HEK293 (cell line): ENCODE measurements around the gene PCDHGC4.

ENCODE experiments used
- CTCF ChIA-PET: fragments of 350-600 bp; formaldehyde crosslinking; extraction: SDS; loops from one replicate; lab custom pipeline; 2021; ENCODE audit warnings: antibody characterized with exemption; lab: Yijun Ruan, JAX
- POLR2A ChIA-PET: fragments of 300-600 bp; formaldehyde crosslinking; extraction: SDS; loops from one replicate; lab custom pipeline; 2020; ENCODE audit warnings: antibody characterized with exemption, inconsistent platforms; lab: Yijun Ruan, JAX
- H3K27ac ChIP-seq: fragments of 200-500 bp; sonication (Bioruptor generic); 2 replicates; pipeline ENCODE4 v1.5.1; 2014; ENCODE audit warnings: low read depth, low read length, control low read depth, inconsistent platforms; ENCODE audit errors: extremely low read depth
- H3K36me3 ChIP-seq, 2 experiments: fragments of 200-500 bp in 1 of 2; sonication (Bioruptor generic) in 1 of 2; 1 replicate in 1 of 2; 2 replicates in 1 of 2; pipeline ENCODE4 v1.5.1; 2014 to 2017; ENCODE audit warnings: inconsistent platforms in 2 of 2, low read length in 2 of 2; ENCODE audit not compliant: control insufficient read depth in 2 of 2, insufficient read depth in 1 of 2
- H3K4me1 ChIP-seq: fragments of 200-500 bp; sonication (Bioruptor generic); 2 replicates; pipeline ENCODE4 v1.5.1; 2014; ENCODE audit warnings: mild to moderate bottlenecking, low read length, inconsistent platforms; ENCODE audit not compliant: control insufficient read depth, insufficient read depth
- H3K4me3 ChIP-seq: 2 replicates; pipeline ENCODE4 v1.5.1; 2011; ENCODE audit warnings: low read depth, mild to moderate bottlenecking, control low read depth, low read length, moderate library complexity
- H3K9me3 ChIP-seq: fragments of 200-500 bp; sonication (Bioruptor generic); 2 replicates; pipeline ENCODE4 v1.5.1; 2014; ENCODE audit warnings: low read depth, low read length, inconsistent platforms; ENCODE audit not compliant: control insufficient read depth, insufficient read depth
- ATF2 ChIP-seq: fragments of 450-650 bp; formaldehyde crosslinking; IDR thresholded peaks from 2 replicates; pipeline ENCODE4 v1.5.1; 2016; ENCODE audit warnings: missing biosample characterization, missing genetic modification characterization, low read depth
- OSR2 ChIP-seq: fragments of 450-650 bp; formaldehyde crosslinking; IDR thresholded peaks from 2 replicates; pipeline ENCODE4 v1.5.1; 2016; ENCODE audit warnings: missing biosample characterization, missing genetic modification characterization
- OVOL3 ChIP-seq: fragments of 450-650 bp; formaldehyde crosslinking; IDR thresholded peaks from 2 replicates; pipeline ENCODE4 v1.5.1; 2016; ENCODE audit warnings: missing biosample characterization, missing genetic modification characterization
- REPIN1 ChIP-seq: fragments of 450-650 bp; formaldehyde crosslinking; IDR thresholded peaks from 2 replicates; pipeline ENCODE4 v1.5.1; 2017; ENCODE audit warnings: missing biosample characterization, missing genetic modification characterization, low read depth
- REST ChIP-seq: fragments of 450-650 bp; formaldehyde crosslinking; IDR thresholded peaks from 2 replicates; pipeline ENCODE4 v1.5.1; 2016; ENCODE audit warnings: missing biosample characterization, missing genetic modification characterization
- TCF7L2 ChIP-seq: IDR thresholded peaks from 2 replicates; pipeline ENCODE4 v1.6.1; 2011; ENCODE audit warnings: low read depth, mild to moderate bottlenecking, inconsistent platforms, low read length, moderate library complexity, borderline replicate concordance
- TRIM28 ChIP-seq: IDR thresholded peaks from 2 replicates; pipeline ENCODE4 v1.6.1; 2011; ENCODE audit warnings: low read length, control low read depth, borderline replicate concordance
- ZBTB17 ChIP-seq: fragments of 450-650 bp; formaldehyde crosslinking; IDR thresholded peaks from 2 replicates; pipeline ENCODE4 v1.5.1; 2016; ENCODE audit warnings: missing biosample characterization, missing genetic modification characterization
- ZBTB21 ChIP-seq: fragments of 450-650 bp; formaldehyde crosslinking; IDR thresholded peaks from 2 replicates; pipeline ENCODE4 v1.5.1; 2017; ENCODE audit warnings: missing biosample characterization, missing genetic modification characterization
- ZFP3 ChIP-seq: fragments of 450-650 bp; formaldehyde crosslinking; IDR thresholded peaks from 2 replicates; pipeline ENCODE4 v1.5.1; 2016; ENCODE audit warnings: low read depth, missing biosample characterization, missing genetic modification characterization
- ZNF169 ChIP-seq: fragments of 450-650 bp; formaldehyde crosslinking; IDR thresholded peaks from 2 replicates; pipeline ENCODE4 v1.5.1; 2016; ENCODE audit warnings: missing biosample characterization, missing genetic modification characterization
- ZNF202 ChIP-seq: fragments of 450-650 bp; formaldehyde crosslinking; IDR thresholded peaks from 2 replicates; pipeline ENCODE4 v1.5.1; 2016; ENCODE audit warnings: missing biosample characterization, missing genetic modification characterization, borderline replicate concordance
- ZNF239 ChIP-seq: fragments of 450-650 bp; formaldehyde crosslinking; IDR thresholded peaks from 2 replicates; pipeline ENCODE4 v1.5.1; 2016; ENCODE audit warnings: missing biosample characterization, missing genetic modification characterization
- ZNF274 ChIP-seq, 2 experiments: fragments of 200-500 bp in 1 of 2; fragments of 450-650 bp in 1 of 2; sonication (Bioruptor generic) in 1 of 2; formaldehyde crosslinking in 1 of 2; IDR thresholded peaks; 2 replicates each; pipeline versions ENCODE4 v1.5.1 to v1.6.1; 2014 to 2016; ENCODE audit warnings: borderline replicate concordance in 1 of 2, inconsistent platforms in 1 of 2, low read length in 1 of 2, missing biosample characterization in 1 of 2, missing genetic modification characterization in 1 of 2
- ZNF302 ChIP-seq: fragments of 450-650 bp; formaldehyde crosslinking; IDR thresholded peaks from 2 replicates; pipeline ENCODE4 v1.5.1; 2016; ENCODE audit warnings: missing biosample characterization, missing genetic modification characterization, low read depth
- ZNF335 ChIP-seq: fragments of 450-650 bp; formaldehyde crosslinking; conservative IDR thresholded peaks from 2 replicates; pipeline ENCODE4 v1.5.1; 2016; ENCODE audit warnings: missing biosample characterization, missing genetic modification characterization
- ZNF354C ChIP-seq: fragments of 450-650 bp; formaldehyde crosslinking; IDR thresholded peaks from 2 replicates; pipeline ENCODE4 v1.5.1; 2016; ENCODE audit warnings: missing biosample characterization, missing genetic modification characterization, low read depth, borderline replicate concordance
- ZNF426 ChIP-seq: fragments of 450-650 bp; formaldehyde crosslinking; IDR thresholded peaks from 2 replicates; pipeline ENCODE4 v1.5.1; 2017; ENCODE audit warnings: missing biosample characterization, missing genetic modification characterization, mild to moderate bottlenecking, inconsistent platforms, moderate library complexity
- ZNF600 ChIP-seq: fragments of 450-650 bp; formaldehyde crosslinking; IDR thresholded peaks from 2 replicates; pipeline ENCODE4 v1.5.1; 2016; ENCODE audit warnings: missing biosample characterization, missing genetic modification characterization
- ZNF623 ChIP-seq: fragments of 450-650 bp; formaldehyde crosslinking; IDR thresholded peaks from 2 replicates; pipeline ENCODE4 v1.5.1; 2016; ENCODE audit warnings: missing biosample characterization, missing genetic modification characterization
- ZNF660 ChIP-seq: fragments of 450-650 bp; IDR thresholded peaks from 2 replicates; pipeline ENCODE4 v1.5.1; 2018; ENCODE audit warnings: missing biosample characterization, mild to moderate bottlenecking, missing genetic modification characterization
- ZNF747 ChIP-seq: fragments of 450-650 bp; formaldehyde crosslinking; IDR thresholded peaks from 2 replicates; pipeline ENCODE4 v1.5.1; 2016; ENCODE audit warnings: missing biosample characterization, missing genetic modification characterization
- ZNF792 ChIP-seq: fragments of 450-650 bp; formaldehyde crosslinking; IDR thresholded peaks from 2 replicates; pipeline ENCODE4 v1.5.1; 2016; ENCODE audit warnings: missing biosample characterization, missing genetic modification characterization
- ZNF843 ChIP-seq: fragments of 450-650 bp; formaldehyde crosslinking; IDR thresholded peaks from 2 replicates; pipeline ENCODE4 v1.5.1; 2016; ENCODE audit warnings: missing biosample characterization, missing genetic modification characterization
- TF ChIP-seq, protein P1 (sequence below): fragments of 450-650 bp; formaldehyde crosslinking; IDR thresholded peaks from 2 replicates; pipeline ENCODE4 v1.5.1; 2016; ENCODE audit warnings: missing biosample characterization, missing genetic modification characterization
- TF ChIP-seq, protein P2 (sequence below): fragments of 450-650 bp; formaldehyde crosslinking; IDR thresholded peaks from 2 replicates; pipeline ENCODE4 v1.5.1; 2016; ENCODE audit warnings: missing biosample characterization, missing genetic modification characterization

Gene PCDHGC4

DNA sequence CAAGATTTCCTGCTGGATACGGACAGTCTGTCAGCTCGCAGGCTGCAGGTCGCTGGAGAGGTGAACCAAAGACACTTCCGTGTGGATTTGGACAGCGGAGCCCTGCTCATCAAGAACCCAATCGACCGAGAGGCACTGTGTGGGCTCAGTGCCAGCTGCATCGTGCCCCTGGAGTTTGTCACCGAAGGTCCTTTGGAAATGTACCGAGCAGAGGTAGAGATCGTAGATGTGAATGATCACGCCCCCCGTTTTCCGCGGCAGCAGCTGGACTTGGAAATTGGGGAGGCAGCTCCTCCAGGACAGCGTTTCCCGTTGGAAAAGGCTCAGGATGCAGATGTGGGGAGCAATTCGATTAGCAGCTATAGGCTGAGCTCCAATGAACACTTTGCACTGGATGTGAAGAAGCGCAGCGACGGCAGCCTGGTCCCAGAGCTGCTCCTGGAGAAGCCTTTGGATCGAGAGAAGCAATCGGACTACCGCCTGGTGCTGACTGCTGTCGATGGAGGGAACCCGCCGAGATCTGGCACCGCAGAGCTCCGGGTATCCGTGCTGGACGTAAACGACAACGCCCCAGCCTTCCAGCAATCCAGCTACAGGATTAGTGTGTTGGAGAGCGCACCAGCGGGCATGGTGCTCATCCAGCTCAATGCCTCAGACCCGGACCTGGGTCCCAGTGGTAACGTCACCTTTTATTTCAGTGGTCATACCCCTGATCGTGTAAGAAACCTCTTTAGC lies 658 bp downstream of the PCDHGC4 start:
- ChIA-PET POLR2A (interaction anchor here (1.2 kb wide), 1 partner anchor 9 kb away, joined by 11 read pairs; the partner anchor contains the start of gene PCDHGC3), CTCF (interaction anchor here (0.6 to 6.7 kb wide), 7 partner anchors 27 to 1115 kb away, joined by 3 to 47 read pairs (median 4); partner anchors contain the start of gene PCDHGA11)
- Histone ChIP-seq H3K9me3 (no peaks in the 10 kb centered on the region), H3K4me3 (peak overlapping the region; percentile 40), H3K36me3 (no peaks in the 10 kb centered on the region), H3K27ac (no peak overlapping the region), H3K4me1 (peaks cover 9% of the 10 kb centered on the region)
- TF ChIP-seq ZNF169 (tag by site-specific recombination) (no peak), TRIM28 (no peak), REST (no peak), ZNF600 (no peak), ZNF747 (tag by site-specific recombination) (no peak), ZBTB21 (tag by site-specific recombination) (no peak), ZNF274 (IDR thresholded peaks at IDR 0.05; ENCODE audit: low read length) (no peak), ZNF274 (tag by site-specific recombination; IDR thresholded peaks at IDR 0.05; ENCODE audit: borderline replicate concordance) (no peak), TCF7L2 (no peak), ZNF239 (tag by site-specific recombination) (no peak), ZNF426 (tag by site-specific recombination) (no peak), REPIN1 (tag by site-specific recombination) (no peak), ZBTB17 (tag by site-specific recombination) (no peak), ZNF623 (tag by site-specific recombination) (no peak), ZNF302 (tag by site-specific recombination) (no peak), ZFP3 (no peak), OVOL3 (tag by site-specific recombination) (no peak), ZNF843 (no peak)
- TF ChIP-seq, protein P1, sequence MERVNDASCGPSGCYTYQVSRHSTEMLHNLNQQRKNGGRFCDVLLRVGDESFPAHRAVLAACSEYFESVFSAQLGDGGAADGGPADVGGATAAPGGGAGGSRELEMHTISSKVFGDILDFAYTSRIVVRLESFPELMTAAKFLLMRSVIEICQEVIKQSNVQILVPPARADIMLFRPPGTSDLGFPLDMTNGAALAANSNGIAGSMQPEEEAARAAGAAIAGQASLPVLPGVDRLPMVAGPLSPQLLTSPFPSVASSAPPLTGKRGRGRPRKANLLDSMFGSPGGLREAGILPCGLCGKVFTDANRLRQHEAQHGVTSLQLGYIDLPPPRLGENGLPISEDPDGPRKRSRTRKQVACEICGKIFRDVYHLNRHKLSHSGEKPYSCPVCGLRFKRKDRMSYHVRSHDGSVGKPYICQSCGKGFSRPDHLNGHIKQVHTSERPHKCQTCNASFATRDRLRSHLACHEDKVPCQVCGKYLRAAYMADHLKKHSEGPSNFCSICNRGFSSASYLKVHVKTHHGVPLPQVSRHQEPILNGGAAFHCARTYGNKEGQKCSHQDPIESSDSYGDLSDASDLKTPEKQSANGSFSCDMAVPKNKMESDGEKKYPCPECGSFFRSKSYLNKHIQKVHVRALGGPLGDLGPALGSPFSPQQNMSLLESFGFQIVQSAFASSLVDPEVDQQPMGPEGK (tag by site-specific recombination) = no peak

GRCh38 chr5:141486091-141486490 lies 1.3 kb downstream of the PCDHGC4 start:
- POLR2A ChIA-PET = interaction anchor here (1.0 to 1.2 kb wide), 2 partner anchors 10 to 89 kb away, joined by 3 to 11 read pairs; partner anchors contain the start of genes PCDHGB5 and PCDHGC3
- Histone ChIP-seq H3K9me3 (no peaks in the 10 kb centered on the region), H3K36me3 (no peaks in the 10 kb centered on the region), H3K4me1 (peaks cover 9% of the 10 kb centered on the region), H3K27ac (no peak overlapping the region), H3K4me3 (no peak overlapping the region)
- CTCF ChIA-PET = interaction anchor here (0.5 to 6.7 kb wide), 9 partner anchors 13 to 255 kb away, joined by 3 to 47 read pairs (median 4); partner anchors contain the start of genes PCDHGA11 and PCDHGA12
- no peak for TF ChIP-seq OSR2 (tag by site-specific recombination)
- no peak for TF ChIP-seq ZNF335
- no peak for TF ChIP-seq TRIM28
- TF ChIP-seq, protein P2, sequence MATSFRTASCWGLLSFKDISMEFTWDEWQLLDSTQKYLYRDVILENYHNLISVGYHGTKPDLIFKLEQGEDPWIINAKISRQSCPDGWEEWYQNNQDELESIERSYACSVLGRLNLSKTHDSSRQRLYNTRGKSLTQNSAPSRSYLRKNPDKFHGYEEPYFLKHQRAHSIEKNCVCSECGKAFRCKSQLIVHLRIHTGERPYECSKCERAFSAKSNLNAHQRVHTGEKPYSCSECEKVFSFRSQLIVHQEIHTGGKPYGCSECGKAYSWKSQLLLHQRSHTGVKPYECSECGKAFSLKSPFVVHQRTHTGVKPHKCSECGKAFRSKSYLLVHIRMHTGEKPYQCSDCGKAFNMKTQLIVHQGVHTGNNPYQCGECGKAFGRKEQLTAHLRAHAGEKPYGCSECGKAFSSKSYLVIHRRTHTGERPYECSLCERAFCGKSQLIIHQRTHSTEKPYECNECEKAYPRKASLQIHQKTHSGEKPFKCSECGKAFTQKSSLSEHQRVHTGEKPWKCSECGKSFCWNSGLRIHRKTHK = no peak
- TF ChIP-seq ZNF202 (tag by site-specific recombination) = no peak
- no peak for TF ChIP-seq ZNF792
- TF ChIP-seq ZNF354C = no peak
- no peak for TF ChIP-seq ZNF660 (tag by site-specific recombination)
- TF ChIP-seq ATF2 (tag by site-specific recombination) = no peak
